H9 (cell line): ENCODE results near the gene STMN1. TPM values are rescaled to one million over a fixed set of nuclear protein-coding genes. Genes with fewer than 3 reads are reported as not detected.

ENCODE experiments used
- DNase-seq: peaks from one replicate; pipeline ENCODE4 v3.0.0-alpha.2; 2017
- H2AFZ ChIP-seq: one replicate; pipeline ENCODE4 v1.6.1; 2013; ENCODE audit warnings: mild to moderate bottlenecking, low read length, control low read depth, moderate library complexity
- H2AK5ac ChIP-seq: 2 replicates; pipeline ENCODE4 v1.6.1; 2013; ENCODE audit warnings: low read length, control low read depth, mixed read lengths; ENCODE audit not compliant: insufficient read length
- H2BK120ac ChIP-seq: one replicate; pipeline ENCODE4 v1.6.1; 2013; ENCODE audit warnings: low read depth, mild to moderate bottlenecking, low read length, control low read depth, inconsistent platforms; ENCODE audit not compliant: poor library complexity, severe bottlenecking
- H2BK12ac ChIP-seq: 2 replicates; pipeline ENCODE4 v1.6.1; 2013; ENCODE audit warnings: low read length, control low read depth, mixed read lengths, low read depth; ENCODE audit not compliant: insufficient read length
- H2BK15ac ChIP-seq: 2 replicates; pipeline ENCODE4 v1.6.1; 2013; ENCODE audit warnings: low read depth, low read length, control low read depth
- H2BK20ac ChIP-seq: one replicate; pipeline ENCODE4 v1.6.1; 2013; ENCODE audit warnings: low read depth, mild to moderate bottlenecking, low read length, control low read depth, inconsistent platforms; ENCODE audit not compliant: poor library complexity, severe bottlenecking
- H2BK5ac ChIP-seq: 2 replicates; pipeline ENCODE4 v1.6.1; 2013; ENCODE audit warnings: low read length, control low read depth, mixed read lengths; ENCODE audit not compliant: insufficient read length
- H3K14ac ChIP-seq: 2 replicates; pipeline ENCODE4 v1.6.1; 2013; ENCODE audit warnings: low read length, control low read depth; ENCODE audit not compliant: insufficient read depth
- H3K18ac ChIP-seq: 2 replicates; pipeline ENCODE4 v1.6.1; 2013; ENCODE audit warnings: low read depth, mild to moderate bottlenecking, mixed read lengths, low read length, control low read depth; ENCODE audit not compliant: insufficient read length
- H3K23ac ChIP-seq: 2 replicates; pipeline ENCODE4 v1.6.1; 2013; ENCODE audit warnings: low read length, control low read depth, mixed read lengths, low read depth; ENCODE audit not compliant: insufficient read length
- H3K23me2 ChIP-seq: 2 replicates; pipeline ENCODE4 v1.6.1; 2013; ENCODE audit warnings: low read depth, mild to moderate bottlenecking, mixed read lengths, low read length, control low read depth; ENCODE audit not compliant: insufficient read length, poor library complexity, severe bottlenecking
- H3K27ac ChIP-seq: 2 replicates; pipeline ENCODE4 v1.5.1; 2013; ENCODE audit warnings: low read length, control low read depth, mixed read lengths, low read depth; ENCODE audit not compliant: insufficient read length
- H3K27me3 ChIP-seq: 2 replicates; pipeline ENCODE4 v1.6.1; 2013; ENCODE audit warnings: low read length, control low read depth, inconsistent platforms; ENCODE audit not compliant: insufficient read depth
- H3K4ac ChIP-seq: 2 replicates; pipeline ENCODE4 v1.6.1; 2013; ENCODE audit warnings: low read depth, mild to moderate bottlenecking, control low read depth, inconsistent platforms, low read length, moderate library complexity
- H3K4me1 ChIP-seq: 2 replicates; pipeline ENCODE4 v1.6.1; 2013; ENCODE audit warnings: low read length, control low read depth, inconsistent platforms; ENCODE audit not compliant: insufficient read depth
- H3K4me2 ChIP-seq: 2 replicates; pipeline ENCODE4 v1.6.1; 2013; ENCODE audit warnings: low read length, control low read depth, mixed read lengths; ENCODE audit not compliant: insufficient read length, insufficient read depth
- H3K56ac ChIP-seq: 2 replicates; pipeline ENCODE4 v1.6.1; 2013; ENCODE audit warnings: low read depth, mild to moderate bottlenecking, mixed read lengths, low read length, control low read depth; ENCODE audit not compliant: insufficient read length
- H3K79me1 ChIP-seq: 2 replicates; pipeline ENCODE4 v1.6.1; 2013; ENCODE audit warnings: low read depth, mild to moderate bottlenecking, moderate library complexity, low read length, control low read depth, inconsistent platforms; ENCODE audit not compliant: insufficient read depth, poor library complexity, severe bottlenecking
- H3K79me2 ChIP-seq: 2 replicates; pipeline ENCODE4 v1.6.1; 2013; ENCODE audit warnings: low read length, control low read depth, inconsistent platforms; ENCODE audit not compliant: insufficient read depth
- H3K9ac ChIP-seq: 2 replicates; pipeline ENCODE4 v1.6.1; 2013; ENCODE audit warnings: low read length, control low read depth, mixed read lengths; ENCODE audit not compliant: insufficient read length; ENCODE audit errors: extremely low read depth
- H3K9me3 ChIP-seq: one replicate; pipeline ENCODE4 v1.6.1; 2013; ENCODE audit warnings: low read depth, low read length, inconsistent platforms; ENCODE audit not compliant: control insufficient read depth
- H3T11ph ChIP-seq: one replicate; pipeline ENCODE4 v1.6.1; 2013; ENCODE audit warnings: mild to moderate bottlenecking, low read length, control low read depth, inconsistent platforms
- H4K20me1 ChIP-seq: one replicate; pipeline ENCODE4 v1.6.1; 2013; ENCODE audit not compliant: control insufficient read depth, insufficient read length, insufficient read depth
- H4K5ac ChIP-seq: 2 replicates; pipeline ENCODE4 v1.6.1; 2013; ENCODE audit warnings: low read depth, mild to moderate bottlenecking, mixed read lengths, low read length, control low read depth; ENCODE audit not compliant: insufficient read length
- H4K8ac ChIP-seq: replicated peaks from 2 replicates; pipeline ENCODE4 v1.6.1; 2013; ENCODE audit warnings: low read length, control low read depth, mixed read lengths, low read depth; ENCODE audit not compliant: insufficient read length
- H4K91ac ChIP-seq: 2 replicates; pipeline ENCODE4 v1.6.1; 2013; ENCODE audit warnings: low read depth, mild to moderate bottlenecking, moderate library complexity, mixed read lengths, low read length, control low read depth; ENCODE audit not compliant: insufficient read length
- H3K27ac Mint-ChIP-seq, 3 experiments: 2 replicates in 2 of 3; 3 replicates in 1 of 3; pipeline ENCODE4 v1.8.0; 2020 to 2021; ENCODE audit warnings: mixed read lengths in 3 of 3, mild to moderate bottlenecking in 1 of 3, moderate library complexity in 1 of 3
- H3K27me3 Mint-ChIP-seq: 2 replicates; pipeline ENCODE4 v1.8.0; 2021; ENCODE audit warnings: low read depth, mild to moderate bottlenecking, moderate library complexity, mixed read lengths
- H3K36me3 Mint-ChIP-seq, 3 experiments: 2 replicates in 2 of 3; 3 replicates in 1 of 3; pipeline ENCODE4 v1.8.0; 2020 to 2021; ENCODE audit warnings: low read depth in 3 of 3, mixed read lengths in 3 of 3; ENCODE audit not compliant: insufficient read depth in 1 of 3
- H3K4me1 Mint-ChIP-seq, 2 experiments: 2 replicates each; pipeline ENCODE4 v1.8.0; 2020; ENCODE audit warnings: mixed read lengths in 2 of 2
- H3K4me3 Mint-ChIP-seq, 2 experiments: 2 replicates in 1 of 2; 3 replicates in 1 of 2; pipeline ENCODE4 v1.8.0; 2020 to 2021; ENCODE audit warnings: mild to moderate bottlenecking in 2 of 2, mixed read lengths in 2 of 2, moderate library complexity in 1 of 2
- H3K9me3 Mint-ChIP-seq, 2 experiments: 2 replicates in 1 of 2; 3 replicates in 1 of 2; pipeline ENCODE4 v1.8.0; 2020; ENCODE audit warnings: mild to moderate bottlenecking in 2 of 2, mixed read lengths in 2 of 2, moderate library complexity in 1 of 2
- CTCF ChIP-seq: fragments of 200-600 bp; sonication (generic); conservative IDR thresholded peaks from 3 replicates; pipeline ENCODE4 v1.8.0; 2021; ENCODE audit warnings: antibody characterized with exemption, mild to moderate bottlenecking
- WGBS: extraction: QIAGEN DNeasy Blood & Tissue Kit; methylation state at CpG from one replicate; pipeline ENCODE4 v1.1.7; 2013; ENCODE audit warnings: missing lambda C conversion rate, low lambda C conversion rate, mixed read lengths; ENCODE audit not compliant: insufficient read length; ENCODE audit errors: extremely low coverage; 5-methylcytosine and 5-hydroxymethylcytosine counted together
- total RNA-seq: library from RNA; stranded (reverse); gene quantifications from 2 replicates; pipeline ENCODE4 v1.2.1, GENCODE V29; 2021

STMN1 gene
- total RNA-seq, 1 experiment from 2014 or later, result 500 TPM

GRCh38 chr1:25874209-25874608 lies 32.0 kb downstream of the STMN1 start:
- Mint-ChIP-seq H3K27ac (no peak overlapping the region), H3K9me3 (no peaks in the 10 kb centered on the region), H3K36me3 (no peaks in the 10 kb centered on the region), H3K27me3 (peaks cover 25% of the 10 kb centered on the region), H3K4me1 (peaks cover 25 to 33% of the 10 kb centered on the region in 2 experiments), H3K4me3 (no peak overlapping the region)
- no peak overlapping the region for H4K91ac ChIP-seq
- H2BK20ac ChIP-seq, result no peak overlapping the region
- no CpG with 5 or more reads among the region's 3 CpGs for WGBS
- H3K18ac ChIP-seq, result no peak overlapping the region
- H4K20me1 ChIP-seq, result no peaks in the 10 kb centered on the region
- H3K14ac ChIP-seq, result no peak overlapping the region; the same call in 1 of the 2 replicates
- H4K8ac ChIP-seq, result no peak overlapping the region
- no peaks in the 10 kb centered on the region; the same call in 1 of the 2 replicates for H3K27me3 ChIP-seq
- H3K27ac ChIP-seq, result no peak overlapping the region
- no peak overlapping the region for H3K4ac ChIP-seq
- H3K4me2 ChIP-seq, result no peak overlapping the region
- H3K23me2 ChIP-seq, result peaks cover 7% of the 10 kb centered on the region
- H2BK5ac ChIP-seq, result no peak overlapping the region
- H3K79me1 ChIP-seq, result no peaks in the 10 kb centered on the region
- H4K5ac ChIP-seq, result no peak overlapping the region
- H3K9ac ChIP-seq, result no peak overlapping the region
- no peak for DNase-seq
- H2AFZ ChIP-seq, result no peak overlapping the region
- H3K56ac ChIP-seq, result no peak overlapping the region
- no peak for TF ChIP-seq CTCF
- H2BK15ac ChIP-seq, result no peak overlapping the region
- no peak overlapping the region for H3T11ph ChIP-seq
- H3K4me1 ChIP-seq, result no peaks in the 10 kb centered on the region; the same call in 1 of the 2 replicates
- no peak overlapping the region for H2BK12ac ChIP-seq
- no peak overlapping the region for H2AK5ac ChIP-seq
- no peaks in the 10 kb centered on the region for H3K79me2 ChIP-seq
- no peak overlapping the region for H3K23ac ChIP-seq
- H3K9me3 ChIP-seq, result no peaks in the 10 kb centered on the region
- H2BK120ac ChIP-seq, result no peak overlapping the region
